Left ventricle myocardium superior (tissue), 1 donor: Measurements from ENCODE around the gene SAMD4B. TPM values are rescaled to one million over a fixed set of nuclear protein-coding genes. Genes with fewer than 3 reads are reported as not detected.
A peak's percentile ranks its signal among the peaks of the same experiment; 100 is the strongest.
"Not testable (repeated sequence)": the region's sequence is repeated elsewhere in the genome, so short reads cannot be mapped to it uniquely, and the experiment has no call there.

Source experiments
- ATAC-seq: fragments of 200-7000 bp; cut with Tn5 transposase; one replicate; pipeline ENCODE4 v1.9.1; 2020; ENCODE audit warnings: mild to moderate bottlenecking, moderate library complexity
- DNase-seq: peaks from one replicate; pipeline ENCODE4 v3.0.0-alpha.2; 2020
- intact Hi-C: fragments of 100-400 bp; cut with micrococcal nuclease; formaldehyde crosslinking; loops from one replicate; pipeline ENCODE4 v1.11.0; 2022
- total RNA-seq: library from RNA; stranded (reverse); fragmentation: NEBNext Ultra II Directional; extraction: Animal tissue kit (Norgen Biotek cat#: 25700); gene quantifications from one replicate; pipeline ENCODE4 v1.2.1, GENCODE V29; 2021
- donor health status: DM: no; HTN: yes; CAD: no; lungs with severe emphysema.

Gene SAMD4B
- total RNA-seq, 1 donor from 2014 or later: 50.7 TPM

- DNase-seq: no peak
- no peak for ATAC-seq
- intact Hi-C loops: no loop called here
Observed at GRCh38 chr19:39355253-39355652, 13.0 kb downstream of the SAMD4B start.

DNA sequence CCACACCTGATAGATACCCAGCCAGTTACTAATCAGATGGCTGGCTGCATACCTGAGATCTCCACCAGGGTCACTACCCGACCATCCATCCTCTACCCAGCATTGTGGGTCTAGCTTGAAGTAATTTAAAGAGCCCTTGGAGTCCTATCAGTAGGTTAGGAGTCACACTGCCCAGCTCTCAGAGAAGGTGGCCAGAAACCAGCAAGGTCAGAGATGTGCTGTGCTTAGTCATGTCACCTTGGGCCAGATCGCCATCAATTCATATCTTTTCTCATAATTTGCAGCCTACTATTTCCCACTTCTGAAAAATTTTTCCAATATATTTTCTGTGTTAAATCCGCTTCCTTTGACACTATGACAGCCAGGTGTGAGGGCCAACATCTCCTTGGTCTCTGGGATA is 13.9 kb downstream of the SAMD4B start:
- DNase-seq: no peak
- intact Hi-C loops: no loop called here
- ATAC-seq: no peak

- ATAC-seq: no peak
- intact Hi-C loops: no loop called here
- no peak for DNase-seq
Observed at GRCh38 chr19:39356647-39357046, 14.4 kb downstream of the SAMD4B start.

GRCh38 chr19:39359026-39359425 is 16.8 kb downstream of the SAMD4B start:
- intact Hi-C loops: no loop called here
- ATAC-seq (no peak), DNase-seq (no peak)

DNA sequence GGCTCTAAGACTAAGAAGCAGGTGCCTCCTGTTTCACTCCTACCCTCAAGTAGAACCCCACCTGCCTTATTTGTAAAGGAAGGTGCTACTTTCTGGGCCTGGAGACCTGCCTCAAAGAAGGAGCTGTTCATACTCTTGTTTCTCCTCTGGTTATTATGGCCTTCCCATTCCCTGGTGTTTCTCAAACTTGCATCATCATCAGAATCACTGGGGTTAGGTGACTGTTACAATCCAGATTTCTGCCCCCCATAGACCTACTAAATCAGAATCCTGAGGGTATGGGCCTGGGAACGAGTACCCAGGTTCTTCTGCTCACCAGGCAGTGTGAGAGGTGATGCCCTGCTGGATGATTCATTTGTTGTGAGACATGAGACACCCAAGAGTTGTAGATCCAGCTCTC is 18.4 kb downstream of the SAMD4B start:
- ATAC-seq: no peak
- intact Hi-C loops: no loop called here
- DNase-seq: no peak

- no peak for DNase-seq
- intact Hi-C loops: no loop called here
- ATAC-seq: peak; percentile 54
Observed at GRCh38 chr19:39362682-39363657, 20.7 kb downstream of the SAMD4B start.

GRCh38 chr19:39363901-39364457 is 21.8 kb downstream of the SAMD4B start:
- DNase-seq: peak; percentile 65
- intact Hi-C loops: no loop called here
- ATAC-seq: peak; percentile 87

DNA sequence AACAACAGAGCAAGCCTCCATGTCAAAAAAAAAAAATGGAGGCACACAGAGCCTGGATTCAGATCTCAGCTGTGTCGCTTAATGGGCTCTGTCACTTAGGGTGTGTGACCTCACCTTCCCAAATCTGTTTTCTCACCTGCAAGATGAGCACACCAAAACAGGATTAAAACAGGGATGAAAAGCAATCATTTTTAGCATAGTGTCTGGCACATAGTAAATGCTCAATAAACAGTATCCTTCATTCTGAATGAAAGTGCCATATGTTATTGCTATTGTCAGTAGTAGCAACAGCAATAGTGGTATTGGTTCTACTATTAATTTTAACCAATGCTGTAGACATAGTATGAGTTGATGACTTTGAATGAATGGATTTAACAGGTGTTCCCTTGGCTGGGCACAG is 23.3 kb downstream of the SAMD4B start:
- no peak for ATAC-seq
- no peak for DNase-seq
- intact Hi-C loops: no loop called here

- DNase-seq (no peak), ATAC-seq (no peak)
- intact Hi-C loops: no loop called here
Observed at GRCh38 chr19:39369200-39369599, 27.0 kb downstream of the SAMD4B start.

DNA sequence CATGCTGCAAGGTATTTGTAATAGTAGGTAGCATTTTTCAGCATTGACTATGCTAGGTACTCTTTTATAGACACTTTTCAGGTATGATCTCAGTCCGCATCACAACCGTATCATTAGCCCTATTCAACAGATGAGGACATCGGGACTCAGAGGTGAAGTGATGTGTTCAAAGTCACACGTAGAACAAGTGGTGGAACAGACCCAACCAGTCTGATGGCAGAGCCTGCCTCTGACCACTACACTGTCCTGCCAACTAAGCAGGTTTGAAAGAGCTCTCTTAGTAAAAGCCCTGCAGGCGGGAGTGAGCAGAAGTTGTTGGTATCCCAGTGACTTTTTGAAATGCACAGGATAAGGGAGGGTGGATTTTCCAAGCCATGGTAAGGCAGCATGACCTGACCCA is 28.5 kb downstream of the SAMD4B start:
- DNase-seq (no peak), ATAC-seq (no peak)
- intact Hi-C loops: no loop called here

- DNase-seq (peak; percentile 83), ATAC-seq (peak; percentile 96)
- intact Hi-C loops: no loop called here
Observed at GRCh38 chr19:39372047-39372802, 30.0 kb downstream of the SAMD4B start.

GRCh38 chr19:39372941-39373340 is 30.7 kb downstream of the SAMD4B start:
- DNase-seq (no peak), ATAC-seq (peak; percentile 50)
- intact Hi-C loops: no loop called here

DNA sequence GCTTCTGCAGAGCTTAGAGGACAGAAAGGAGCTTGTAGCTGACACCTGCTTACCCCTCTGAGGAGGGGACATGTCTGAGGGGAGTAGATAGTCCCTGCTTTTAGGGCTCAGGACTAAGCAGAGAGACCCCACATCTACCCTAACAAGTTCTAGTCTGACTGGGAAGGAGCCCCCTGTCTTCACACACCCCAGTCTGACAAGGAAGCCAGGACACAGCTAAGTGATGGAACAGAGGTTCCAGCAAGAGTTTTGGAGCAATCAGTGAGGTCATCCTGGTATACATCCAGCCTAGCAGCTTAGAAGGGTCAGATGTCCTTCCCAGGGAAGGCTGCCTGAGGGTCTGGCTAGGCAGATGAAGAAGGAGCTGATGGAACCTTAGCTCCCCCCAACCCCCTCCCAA is 33.7 kb downstream of the SAMD4B start:
- DNase-seq (no peak), ATAC-seq (no peak)
- intact Hi-C loops: no loop called here

DNA sequence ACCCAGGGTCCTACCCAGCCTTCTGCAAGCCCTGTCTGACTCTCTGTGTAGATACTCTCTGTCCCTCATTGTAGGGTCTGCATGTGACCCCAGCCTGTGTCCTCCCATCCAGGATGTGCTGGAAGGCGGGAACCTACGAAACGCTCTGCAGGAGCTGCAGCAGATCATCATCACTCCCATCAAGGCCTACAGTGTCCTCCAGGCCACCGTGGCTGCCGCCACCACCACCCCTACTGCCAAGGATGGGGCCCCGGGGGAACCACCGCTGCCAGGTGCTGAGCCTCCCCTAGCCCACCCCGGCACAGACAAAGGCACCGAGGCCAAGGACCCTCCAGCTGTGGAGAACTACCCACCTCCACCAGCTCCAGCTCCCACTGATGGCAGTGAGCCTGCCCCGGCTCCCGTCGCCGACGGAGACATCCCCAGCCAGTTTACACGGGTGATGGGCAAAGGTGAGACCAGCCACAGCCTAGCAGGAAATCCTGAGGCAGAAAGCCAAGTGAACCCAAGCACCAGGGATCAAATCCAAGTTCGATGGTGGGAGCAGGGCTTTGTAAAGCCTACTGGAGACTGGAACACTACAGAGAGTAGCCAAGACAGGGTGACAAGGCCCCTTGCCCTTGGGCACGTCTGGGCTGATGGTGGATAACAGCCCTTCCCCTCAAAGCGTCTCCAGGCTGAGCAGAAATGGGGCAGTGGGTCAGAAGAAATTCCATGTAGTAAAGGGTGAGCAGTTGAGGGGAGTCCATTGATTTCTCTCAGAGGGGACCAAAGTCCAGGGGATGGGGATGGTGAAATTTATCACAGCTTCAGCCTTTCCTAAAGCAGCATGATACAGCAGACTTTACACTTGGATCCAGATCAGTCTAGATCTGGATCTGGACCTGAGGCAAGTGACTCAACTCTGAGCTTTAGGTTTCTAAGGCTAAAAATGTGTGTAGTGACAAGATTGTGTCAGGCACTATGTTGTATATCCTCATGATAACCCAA is 35.4 kb downstream of the SAMD4B start:
- intact Hi-C loops: no loop called here
- ATAC-seq: no peak
- DNase-seq: no peak

DNA sequence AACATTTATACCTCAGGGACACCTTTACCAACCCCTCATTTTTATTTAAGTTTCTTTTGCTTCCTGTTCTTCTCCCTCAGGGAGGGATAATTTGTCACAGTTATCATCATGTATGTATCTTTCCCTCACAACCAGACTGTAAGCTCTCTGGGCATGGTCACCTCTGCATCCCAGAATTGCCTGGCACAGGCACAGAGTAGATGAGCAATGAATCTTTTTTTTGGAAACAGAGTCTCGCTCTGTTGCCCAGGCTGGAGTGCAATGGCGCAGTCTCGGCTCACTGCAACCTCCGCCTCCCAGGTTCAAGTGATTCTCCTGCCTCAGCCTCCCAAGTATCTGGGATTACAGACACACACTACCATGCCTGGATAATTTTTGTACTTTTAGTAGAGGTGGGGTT is 37.1 kb downstream of the SAMD4B start:
- ATAC-seq, intact Hi-C loops, DNase-seq: not testable (repeated sequence)

DNA sequence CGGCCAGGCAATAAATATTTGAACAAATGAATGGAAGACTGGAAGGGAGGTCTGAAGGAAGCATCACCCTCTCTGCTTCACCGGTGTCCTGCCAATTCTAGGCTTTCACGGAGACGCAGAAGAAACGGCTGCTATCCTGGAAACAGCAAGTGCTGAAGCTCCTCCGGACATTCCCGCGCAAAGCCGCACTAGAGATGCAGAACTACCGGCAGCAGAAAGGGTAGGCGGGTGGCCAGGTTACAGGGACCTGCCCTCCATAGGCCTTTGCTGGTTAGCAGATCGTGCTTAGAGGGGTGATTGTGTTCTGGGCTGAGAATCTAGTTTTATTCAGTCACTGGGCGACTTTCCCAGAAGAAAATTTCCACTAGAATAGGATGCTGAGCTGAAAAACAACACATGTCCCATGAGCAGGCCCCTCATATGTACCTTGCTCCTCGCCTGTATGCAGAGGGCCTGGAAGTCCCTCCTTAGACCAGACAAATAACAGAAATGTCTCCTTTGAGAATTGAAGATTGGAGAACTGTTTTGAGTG is 37.7 kb downstream of the SAMD4B start:
- DNase-seq (no peak), ATAC-seq (no peak)
- intact Hi-C loops: no loop called here

GRCh38 chr19:39380521-39381502 is 38.6 kb downstream of the SAMD4B start:
- ATAC-seq: no peak
- DNase-seq: no peak
- intact Hi-C loops: no loop called here
